T-helper 22 cell (primary cell): ENCODE data around the gene GBGT1.
"Not testable (repeated sequence)": the region's sequence is repeated elsewhere in the genome, so short reads cannot be mapped to it uniquely, and the experiment has no call there.

ENCODE experiments used
- DNase-seq: peaks from one replicate; pipeline ENCODE4 v3.0.0-alpha.2; 2020; ENCODE audit warnings: low read depth

GBGT1 gene

GRCh38 chr9:133195029-133195428 is 31.3 kb upstream of the GBGT1 start:
- DNase-seq, result no peak

- DNase-seq, result no peak
These were observed 30.9 kb upstream of the GBGT1 start for GRCh38 chr9:133194597-133194996.

- no peak for DNase-seq
These were observed 28.3 kb upstream of the GBGT1 start for GRCh38 chr9:133191989-133192388.

- DNase-seq, result no peak
These were observed 26.1 kb upstream of the GBGT1 start for GRCh38 chr9:133189826-133190225.

GRCh38 chr9:133188843-133189180 is 25.1 kb upstream of the GBGT1 start:
- DNase-seq, result no peak

- no peak for DNase-seq
These were observed 24.5 kb upstream of the GBGT1 start for GRCh38 chr9:133188006-133188842.

GRCh38 chr9:133187561-133188005 is 23.9 kb upstream of the GBGT1 start:
- DNase-seq, result no peak

- no peak for DNase-seq
These were observed 23.0 kb upstream of the GBGT1 start for GRCh38 chr9:133186736-133187135.

GRCh38 chr9:133184971-133185370 is 21.3 kb upstream of the GBGT1 start:
- DNase-seq, result no peak

GRCh38 chr9:133182151-133182550 is 18.4 kb upstream of the GBGT1 start:
- no peak for DNase-seq

- DNase-seq, result no peak
These were observed 17.8 kb upstream of the GBGT1 start for GRCh38 chr9:133181561-133181960.

GRCh38 chr9:133180953-133181352 is 17.2 kb upstream of the GBGT1 start:
- no peak for DNase-seq

GRCh38 chr9:133173056-133173455 is 9.3 kb upstream of the GBGT1 start:
- DNase-seq, result no peak

- DNase-seq, result no peak
These were observed 7.6 kb upstream of the GBGT1 start for GRCh38 chr9:133171161-133171961.

- no peak for DNase-seq
These were observed 7.0 kb upstream of the GBGT1 start for GRCh38 chr9:133170716-133171115.

- not testable (repeated sequence) for DNase-seq
These were observed 6.0 kb upstream of the GBGT1 start for GRCh38 chr9:133169687-133170086.

GRCh38 chr9:133169102-133169501 is 5.4 kb upstream of the GBGT1 start:
- DNase-seq, result no peak

GRCh38 chr9:133168432-133168831 is 4.7 kb upstream of the GBGT1 start:
- no peak for DNase-seq

GRCh38 chr9:133167769-133168168 is 4.1 kb upstream of the GBGT1 start:
- DNase-seq, result no peak

GRCh38 chr9:133167096-133167730 is 3.5 kb upstream of the GBGT1 start:
- DNase-seq, result no peak

- no peak for DNase-seq
These were observed 2.7 kb upstream of the GBGT1 start for GRCh38 chr9:133166392-133166791.

GRCh38 chr9:133165452-133165730 is 1.7 kb upstream of the GBGT1 start:
- DNase-seq, result no peak

- DNase-seq, result no peak
These were observed 477 bp upstream of the GBGT1 start for GRCh38 chr9:133164191-133164590.
